Right lobe of liver (tissue), 6 donors: ENCODE results near the gene RB1. TPM values are rescaled to one million over a fixed set of nuclear protein-coding genes. Genes with fewer than 3 reads are reported as not detected.

Source experiments
- ATAC-seq, 4 donors: fragments of 200-7000 bp; cut with Tn5 transposase; one replicate each; pipeline ENCODE4 v1.9.1; 2020; ENCODE audit warnings: mild to moderate bottlenecking in 4 of 4, moderate library complexity in 4 of 4
- DNase-seq, 3 donors: peaks; one replicate each; pipeline ENCODE4 v3.0.0-alpha.2; 2020
- H3K27ac ChIP-seq, 3 donors: fragments of 200-600 bp; one replicate each; pipeline ENCODE4 v1.8.0; 2022
- H3K27me3 ChIP-seq, 2 donors: fragments of 200-600 bp; one replicate each; pipeline ENCODE4 v1.8.0; 2022
- H3K36me3 ChIP-seq, 4 donors: fragments of 200-600 bp; sonication (generic) in 1 of 4; one replicate each; pipeline versions ENCODE4 v1.5.1 to v1.8.0; 2017 to 2022; ENCODE audit warnings: control low read depth in 1 of 4
- H3K4me1 ChIP-seq, 4 donors: fragments of 200-600 bp; sonication (generic) in 1 of 4; one replicate each; pipeline versions ENCODE4 v1.5.1 to v1.8.0; 2017 to 2022; ENCODE audit warnings: control low read depth in 1 of 4
- H3K4me3 ChIP-seq, 3 donors: fragments of 200-600 bp; one replicate each; pipeline ENCODE4 v1.8.0; 2022
- H3K9me3 ChIP-seq, 4 donors: fragments of 200-600 bp; sonication (generic) in 1 of 4; one replicate each; pipeline versions ENCODE4 v1.5.1 to v1.8.0; 2017 to 2022; ENCODE audit warnings: control low read depth in 1 of 4
- POLR2A ChIP-seq: fragments of 450-650 bp; IDR thresholded peaks from one replicate; pipeline ENCODE4 v1.6.1; 2017; ENCODE audit warnings: antibody characterized with exemption, mild to moderate bottlenecking
- WGBS: methylation state at CpG from one replicate; pipeline ENCODE4 v1.1.6; 2018; ENCODE audit warnings: low coverage, low lambda C conversion rate; ENCODE audit not compliant: insufficient coverage; ENCODE audit errors: missing lambda C conversion rate; 5-methylcytosine and 5-hydroxymethylcytosine counted together
- intact Hi-C, 2 donors: fragments of 100-400 bp; cut with DNase I; formaldehyde crosslinking; loops; one replicate each; pipeline versions ENCODE4 v1.11.2 to v1.14.1; 2022
- total RNA-seq, 6 experiments: library from RNA; depleted of rRNA in 2 of 6; stranded (reverse); fragments of >200 nt in 2 of 6; fragmentation: NEBNext Ultra II Directional in 3 of 6; extraction: Animal tissue kit (Norgen Biotek cat#: 25700) in 3 of 6; gene quantifications; one replicate each; pipeline versions ENCODE4 v1.1.0 to v1.2.4, GENCODE V29; 2016 to 2023
- TF ChIP-seq, protein P1 (sequence below), 4 donors: fragments of 200-600 bp in 3 of 4; fragments of 450-650 bp in 1 of 4; IDR thresholded peaks; one replicate each; pipeline versions ENCODE4 v1.5.1 to v1.8.0; 2016 to 2022; ENCODE audit warnings: antibody characterized with exemption in 4 of 4, mild to moderate bottlenecking in 2 of 4
- donor health status: DM: no; HTN: yes; CAD: no.
- donor health status: DM: no; HTN: no; CAD: no.
- donor health status: DM: no; HTN: no; CAD: no.
- donor health status: DM: no; HTN: yes; CAD: no.
- donor health status: DM: no; HTN: yes; CAD: no.

RB1 gene
- total RNA-seq, 6 experiments from 2014 or later = 6.2 to 19.4 (median 12.3) TPM

DNA sequence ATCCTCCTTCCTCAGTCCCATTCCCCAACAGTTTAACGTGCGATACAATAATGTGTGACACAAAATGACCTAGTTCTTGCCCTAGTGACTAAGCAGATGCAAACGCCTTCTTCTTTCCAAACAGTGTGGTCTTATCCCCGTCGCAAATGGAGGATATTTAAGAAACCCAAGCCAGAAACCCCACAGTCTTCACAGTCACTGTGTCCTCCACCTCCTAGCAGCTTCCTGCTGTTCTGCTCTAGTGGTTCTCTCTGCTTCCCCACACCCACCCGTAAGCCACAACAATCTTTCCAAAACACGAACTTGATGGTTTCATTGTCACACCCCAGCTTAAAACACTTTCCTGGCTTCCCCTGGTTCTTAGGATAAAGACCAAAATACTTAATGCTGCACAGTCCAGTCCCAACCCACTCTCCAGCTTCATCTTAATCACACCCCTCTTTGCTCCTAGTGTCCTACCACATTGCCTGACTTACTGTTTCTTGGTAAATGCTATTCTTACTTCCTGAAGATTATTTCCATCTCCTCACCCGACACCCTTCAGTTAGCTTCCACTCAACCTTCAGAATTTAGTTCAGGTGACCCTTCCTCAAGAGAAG is 38.2 kb upstream of the RB1 start:
- Histone ChIP-seq H3K36me3 (peaks cover 0 to 27% (median 14%) of the 10 kb centered on the region in 4 donors), H3K4me3 (no peak overlapping the region), H3K27ac (no peak overlapping the region), H3K9me3 (no peaks in the 10 kb centered on the region), H3K4me1 (no peaks in the 10 kb centered on the region), H3K27me3 (no peaks in the 10 kb centered on the region)
- peak in 2 of 4 donors; percentile 23 to 41 for ATAC-seq
- intact Hi-C loops = no loop called here
- no peak for TF ChIP-seq POLR2A
- TF ChIP-seq, protein P1, sequence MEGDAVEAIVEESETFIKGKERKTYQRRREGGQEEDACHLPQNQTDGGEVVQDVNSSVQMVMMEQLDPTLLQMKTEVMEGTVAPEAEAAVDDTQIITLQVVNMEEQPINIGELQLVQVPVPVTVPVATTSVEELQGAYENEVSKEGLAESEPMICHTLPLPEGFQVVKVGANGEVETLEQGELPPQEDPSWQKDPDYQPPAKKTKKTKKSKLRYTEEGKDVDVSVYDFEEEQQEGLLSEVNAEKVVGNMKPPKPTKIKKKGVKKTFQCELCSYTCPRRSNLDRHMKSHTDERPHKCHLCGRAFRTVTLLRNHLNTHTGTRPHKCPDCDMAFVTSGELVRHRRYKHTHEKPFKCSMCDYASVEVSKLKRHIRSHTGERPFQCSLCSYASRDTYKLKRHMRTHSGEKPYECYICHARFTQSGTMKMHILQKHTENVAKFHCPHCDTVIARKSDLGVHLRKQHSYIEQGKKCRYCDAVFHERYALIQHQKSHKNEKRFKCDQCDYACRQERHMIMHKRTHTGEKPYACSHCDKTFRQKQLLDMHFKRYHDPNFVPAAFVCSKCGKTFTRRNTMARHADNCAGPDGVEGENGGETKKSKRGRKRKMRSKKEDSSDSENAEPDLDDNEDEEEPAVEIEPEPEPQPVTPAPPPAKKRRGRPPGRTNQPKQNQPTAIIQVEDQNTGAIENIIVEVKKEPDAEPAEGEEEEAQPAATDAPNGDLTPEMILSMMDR (IDR thresholded peaks at IDR 0.05) = no peak
- DNase-seq = no peak
- WGBS = 71% methylated on average over 8 of the region's 8 CpGs

DNA sequence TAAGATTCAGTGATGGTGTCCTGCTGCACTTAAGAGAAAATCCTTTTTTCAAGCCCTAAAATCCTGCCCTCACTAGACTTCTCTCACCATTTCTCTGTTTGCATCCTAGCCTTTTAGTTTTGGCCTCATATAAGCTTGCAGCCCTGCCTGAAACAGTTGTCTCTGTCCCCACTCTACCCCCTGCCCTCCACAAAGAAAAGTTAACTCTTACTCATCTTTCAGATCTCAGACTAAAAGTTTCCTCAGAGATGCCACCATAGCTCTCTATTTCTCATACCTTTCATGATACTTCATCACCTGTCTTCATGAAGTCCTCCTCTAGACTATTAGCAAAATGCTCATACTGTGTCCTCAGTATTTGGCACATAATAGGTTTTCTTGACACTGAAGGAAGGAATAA is 37.4 kb upstream of the RB1 start:
- no peak for TF ChIP-seq POLR2A
- TF ChIP-seq, protein P1 (IDR thresholded peaks at IDR 0.05) = no peak
- Histone ChIP-seq H3K27ac (no peak overlapping the region), H3K36me3 (peaks cover 0 to 19% (median 12%) of the 10 kb centered on the region in 4 donors)

DNA sequence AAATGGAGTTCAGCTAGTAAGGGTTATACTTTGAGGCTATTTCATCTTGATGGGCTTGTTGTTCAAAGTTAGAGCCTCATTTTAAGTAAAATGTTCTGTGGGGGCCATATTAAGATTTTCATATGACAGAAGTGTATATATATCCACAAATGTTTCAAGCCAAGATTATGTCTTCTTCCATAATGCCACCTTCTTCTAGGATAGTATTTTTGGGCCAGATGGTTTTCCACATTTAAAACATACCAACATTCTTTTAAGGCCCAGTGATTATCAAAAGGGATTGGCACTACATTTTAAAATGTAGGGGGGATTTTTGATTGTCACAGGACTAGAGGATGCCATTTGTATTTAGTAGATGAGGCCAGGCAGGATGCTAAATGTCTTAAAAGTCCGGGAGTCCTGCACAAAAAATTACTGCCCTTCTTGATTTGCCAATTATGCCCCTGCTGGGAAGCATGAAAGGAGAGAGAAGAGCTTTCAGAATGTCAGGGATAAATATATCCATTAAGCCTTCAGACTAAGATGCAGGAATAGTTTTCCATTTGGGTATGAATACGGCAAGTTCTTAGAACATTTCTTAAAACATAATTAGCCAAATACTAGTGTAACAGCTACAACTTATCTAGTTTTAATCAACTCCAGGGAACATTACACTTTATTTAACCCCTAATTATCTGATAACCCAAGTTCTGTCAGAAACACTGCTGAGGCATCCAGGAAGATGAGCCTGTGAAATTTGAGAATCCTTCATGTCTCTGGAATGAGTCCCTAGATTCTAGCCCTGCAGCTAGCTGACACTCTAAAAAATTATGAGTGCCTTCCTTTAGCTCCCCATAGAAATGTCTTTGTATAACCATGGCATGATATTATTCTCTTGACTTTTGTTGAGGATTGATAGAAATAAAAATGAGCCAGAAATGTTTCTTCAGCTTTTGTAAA is 36.6 kb upstream of the RB1 start:
- intact Hi-C loops = no loop called here
- H3K9me3 ChIP-seq = no peaks in the 10 kb centered on the region
- TF ChIP-seq POLR2A = no peak
- TF ChIP-seq, protein P1 (IDR thresholded peaks at IDR 0.05) = no peak
- H3K4me3 ChIP-seq = no peak overlapping the region
- ATAC-seq (no peak), DNase-seq (no peak)
- WGBS = 82% methylated on average over 2 of the region's 2 CpGs
- no peaks in the 10 kb centered on the region for H3K4me1 ChIP-seq
- no peak overlapping the region for H3K27ac ChIP-seq
- peaks cover 0 to 12% (median 8%) of the 10 kb centered on the region in 4 donors for H3K36me3 ChIP-seq
- no peaks in the 10 kb centered on the region for H3K27me3 ChIP-seq

More for the DNA sequence above, 37.4 kb upstream of the RB1 start:
- H3K4me1 ChIP-seq = no peaks in the 10 kb centered on the region
- ATAC-seq (no peak), DNase-seq (no peak)
- intact Hi-C loops = no loop called here
- no peak overlapping the region for H3K4me3 ChIP-seq
- H3K27me3 ChIP-seq = no peaks in the 10 kb centered on the region
- H3K9me3 ChIP-seq = no peaks in the 10 kb centered on the region

DNA sequence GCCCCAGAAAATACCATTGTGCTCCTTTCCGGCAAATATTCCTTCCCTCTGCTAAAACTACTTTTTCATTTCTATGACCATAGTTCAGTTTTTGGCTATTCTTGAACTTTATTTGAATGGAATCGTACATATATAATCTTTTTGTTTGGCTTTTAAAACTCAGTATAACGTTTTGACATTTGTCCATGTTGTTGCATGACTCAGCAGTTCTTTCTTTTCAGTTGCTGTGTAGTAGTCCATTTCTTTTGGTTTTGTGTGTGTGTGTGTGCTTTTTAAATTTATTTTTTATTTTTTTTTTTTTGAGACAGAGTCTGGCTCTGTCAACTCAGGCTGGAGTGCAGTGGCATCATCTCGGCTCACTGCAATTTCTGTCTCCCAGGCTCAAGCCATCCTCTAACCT is 35.5 kb upstream of the RB1 start:
- TF ChIP-seq, protein P1 (IDR thresholded peaks at IDR 0.05) = no peak
- TF ChIP-seq POLR2A = no peak
- Histone ChIP-seq H3K4me3 (no peak overlapping the region), H3K27ac (no peak overlapping the region), H3K9me3 (no peaks in the 10 kb centered on the region), H3K27me3 (no peaks in the 10 kb centered on the region), H3K4me1 (no peaks in the 10 kb centered on the region), H3K36me3 (peaks cover 0 to 6% (median 1%) of the 10 kb centered on the region in 4 donors)
- ATAC-seq (no peak), DNase-seq (no peak)
- 87% methylated on average over 4 of the region's 4 CpGs for WGBS
- intact Hi-C loops = no loop called here
